Measurements from ENCODE around the gene ITGA4.
"Not testable (repeated sequence)": the region's sequence is repeated elsewhere in the genome, so short reads cannot be mapped to it uniquely, and the experiment has no call there.

The ITGA4 gene

DNA sequence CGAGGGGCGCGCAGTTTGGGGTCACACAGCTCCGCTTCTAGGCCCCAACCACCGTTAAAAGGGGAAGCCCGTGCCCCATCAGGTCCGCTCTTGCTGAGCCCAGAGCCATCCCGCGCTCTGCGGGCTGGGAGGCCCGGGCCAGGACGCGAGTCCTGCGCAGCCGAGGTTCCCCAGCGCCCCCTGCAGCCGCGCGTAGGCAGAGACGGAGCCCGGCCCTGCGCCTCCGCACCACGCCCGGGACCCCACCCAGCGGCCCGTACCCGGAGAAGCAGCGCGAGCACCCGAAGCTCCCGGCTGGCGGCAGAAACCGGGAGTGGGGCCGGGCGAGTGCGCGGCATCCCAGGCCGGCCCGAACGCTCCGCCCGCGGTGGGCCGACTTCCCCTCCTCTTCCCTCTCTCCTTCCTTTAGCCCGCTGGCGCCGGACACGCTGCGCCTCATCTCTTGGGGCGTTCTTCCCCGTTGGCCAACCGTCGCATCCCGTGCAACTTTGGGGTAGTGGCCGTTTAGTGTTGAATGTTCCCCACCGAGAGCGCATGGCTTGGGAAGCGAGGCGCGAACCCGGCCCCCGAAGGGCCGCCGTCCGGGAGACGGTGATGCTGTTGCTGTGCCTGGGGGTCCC lies at the start of gene ITGA4:
ITGA4 (plus strand) TSS at position 266 of the 620 bp plus-strand sequence; CDS start at position 535, 269 bp downstream.
- no peak for FAIRE-seq

GRCh38 chr2:181408861-181409260 lies 48.3 kb upstream of the ITGA4 start:
- DNase-seq (ENCODE audit: extremely low spot score, insufficient read length, low read depth) (no peak), FAIRE-seq (no peak)

More for the DNA sequence above, at the start of gene ITGA4:
- peak; percentile 53 for DNase-seq (ENCODE audit: extremely low spot score, insufficient read length, low read depth)

- DNase-seq (ENCODE audit: extremely low spot score, insufficient read length, low read depth): no peak
- peak; percentile 88 for FAIRE-seq
These were observed 45.9 kb upstream of the ITGA4 start for GRCh38 chr2:181411105-181411849.

GRCh38 chr2:181419129-181419855 lies 37.9 kb upstream of the ITGA4 start:
- FAIRE-seq (peak; percentile 59), DNase-seq (ENCODE audit: extremely low spot score, insufficient read length, low read depth) (no peak)

DNA sequence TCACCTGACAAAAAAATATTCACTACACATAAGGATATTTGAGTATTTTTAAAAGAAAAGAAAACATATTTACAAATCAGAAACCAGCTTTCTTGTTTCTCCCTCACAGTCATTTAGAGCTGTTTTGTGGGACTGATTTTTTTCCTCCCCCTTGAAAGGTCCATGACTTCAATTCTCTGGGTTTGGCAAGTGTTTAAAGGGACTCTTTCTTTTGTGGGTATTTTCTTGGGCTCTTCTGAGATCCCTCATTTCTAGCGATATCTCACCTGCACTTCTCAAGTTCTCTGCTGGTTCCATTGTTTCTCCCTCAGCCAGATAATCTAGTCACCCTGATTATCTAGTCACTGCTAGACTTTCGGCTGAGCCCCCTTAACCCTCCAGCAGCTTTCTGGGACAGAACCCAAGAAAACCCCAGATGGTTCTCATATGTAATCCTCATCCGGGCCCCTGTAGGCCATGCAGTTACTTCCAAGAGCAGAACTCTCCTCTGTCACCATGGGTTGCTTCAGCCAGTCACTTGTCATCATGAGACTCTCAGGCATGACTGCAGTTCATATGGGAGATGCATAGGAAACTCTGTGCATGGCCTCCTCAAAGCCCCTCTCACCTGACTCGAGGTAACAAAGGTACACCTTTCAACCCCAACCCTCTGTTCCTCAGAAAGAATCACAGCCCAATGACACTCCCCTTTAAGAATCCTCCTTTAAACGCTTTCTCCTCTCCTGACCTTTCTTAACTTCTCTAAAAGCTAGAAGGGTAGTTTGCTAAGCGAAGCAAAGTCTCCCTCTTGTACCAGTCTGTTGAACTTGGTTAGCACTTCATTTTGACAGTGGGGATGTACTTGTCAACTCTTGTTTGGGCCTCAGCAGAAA lies 36.7 kb upstream of the ITGA4 start:
- no peak for DNase-seq (ENCODE audit: extremely low spot score, insufficient read length, low read depth)
- FAIRE-seq: peak; percentile 5

DNA sequence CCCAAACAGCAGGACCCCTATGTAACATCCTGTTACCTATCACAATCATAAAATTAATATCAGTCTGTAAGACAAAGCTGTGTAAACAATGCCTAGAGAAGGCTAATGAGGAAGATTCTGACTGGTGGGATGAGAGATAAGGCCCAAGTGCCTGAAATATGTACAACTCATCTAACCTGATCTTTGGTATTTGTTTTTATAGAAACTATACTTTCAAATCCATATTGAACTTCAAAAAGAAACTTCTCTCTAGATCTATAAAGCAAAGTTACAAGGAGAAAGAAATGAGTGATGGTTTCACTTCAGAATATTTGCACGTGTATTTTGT lies 36.1 kb upstream of the ITGA4 start:
- FAIRE-seq: peak; percentile 18

GRCh38 chr2:181421464-181421863 lies 35.7 kb upstream of the ITGA4 start:
- DNase-seq (ENCODE audit: extremely low spot score, insufficient read length, low read depth): no peak
- no peak for FAIRE-seq

More for the DNA sequence above, 36.1 kb upstream of the ITGA4 start:
- no peak for DNase-seq (ENCODE audit: extremely low spot score, insufficient read length, low read depth)

DNA sequence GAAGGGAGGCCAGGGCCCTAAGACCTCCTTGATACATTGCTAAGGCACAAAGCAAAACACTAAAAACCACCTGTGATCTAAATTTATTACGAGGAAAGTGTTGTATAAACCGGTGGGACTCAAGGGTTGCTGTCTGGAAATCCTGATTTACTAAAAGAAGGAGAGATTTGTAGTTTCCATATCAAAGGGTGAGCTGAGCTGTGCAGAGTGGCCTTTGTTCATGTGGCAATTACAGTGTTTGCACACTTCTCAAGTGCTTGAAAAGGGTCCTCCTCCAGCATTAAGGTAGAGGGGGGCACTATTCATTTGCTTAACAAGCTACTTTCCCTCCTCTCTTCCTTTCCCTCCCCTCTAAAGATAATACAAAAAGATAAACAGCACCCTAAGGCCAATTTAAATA lies 30.5 kb upstream of the ITGA4 start:
- no peak for FAIRE-seq

GRCh38 chr2:181430406-181431118 lies 26.6 kb upstream of the ITGA4 start:
- peak; percentile 72 for FAIRE-seq
- DNase-seq (ENCODE audit: extremely low spot score, insufficient read length, low read depth): no peak

More for the DNA sequence above, 30.5 kb upstream of the ITGA4 start:
- no peak for DNase-seq (ENCODE audit: extremely low spot score, insufficient read length, low read depth)

GRCh38 chr2:181431674-181432073 lies 25.5 kb upstream of the ITGA4 start:
- no peak for FAIRE-seq
- no peak for DNase-seq (ENCODE audit: extremely low spot score, insufficient read length, low read depth)

DNA sequence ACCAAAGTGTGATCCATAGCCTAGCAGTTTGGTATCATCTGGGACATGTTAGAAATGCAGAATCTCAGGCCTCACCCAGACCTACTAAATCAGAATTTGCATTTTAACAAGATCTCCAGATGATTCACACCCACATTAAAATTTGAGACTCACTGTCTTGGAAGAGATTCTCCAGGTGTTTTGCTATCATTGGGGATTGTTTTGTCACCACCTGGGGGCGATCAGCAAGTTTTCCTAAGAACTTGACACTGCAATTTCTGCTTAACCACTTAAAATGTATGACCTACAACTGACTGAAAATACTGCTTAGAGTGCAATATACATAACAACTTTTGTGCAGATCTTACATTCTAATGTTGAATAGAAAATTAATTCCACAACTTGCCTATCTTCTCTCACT lies 18.9 kb upstream of the ITGA4 start:
- no peak for DNase-seq (ENCODE audit: extremely low spot score, insufficient read length, low read depth)
- peak; percentile 52 for FAIRE-seq

DNA sequence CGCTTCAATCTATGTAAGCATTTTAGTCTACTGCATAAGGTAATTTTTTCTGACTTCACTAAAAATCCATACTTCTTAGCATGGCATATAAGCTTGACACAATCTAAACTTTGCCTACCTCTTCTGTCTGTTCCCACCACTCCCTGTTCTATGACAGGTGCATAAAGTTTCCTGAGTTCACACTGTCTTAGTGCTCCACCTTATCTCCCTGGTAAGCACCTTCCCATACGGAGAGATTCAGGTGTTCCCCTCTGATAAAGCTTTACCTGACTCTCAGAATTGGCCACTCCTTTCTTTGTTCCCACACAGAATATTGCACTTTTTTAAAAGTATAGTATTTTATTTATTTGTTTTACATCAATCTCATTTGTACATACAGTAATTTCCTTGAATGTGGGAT lies 16.8 kb upstream of the ITGA4 start:
- FAIRE-seq (no peak), DNase-seq (ENCODE audit: extremely low spot score, insufficient read length, low read depth) (no peak)

DNA sequence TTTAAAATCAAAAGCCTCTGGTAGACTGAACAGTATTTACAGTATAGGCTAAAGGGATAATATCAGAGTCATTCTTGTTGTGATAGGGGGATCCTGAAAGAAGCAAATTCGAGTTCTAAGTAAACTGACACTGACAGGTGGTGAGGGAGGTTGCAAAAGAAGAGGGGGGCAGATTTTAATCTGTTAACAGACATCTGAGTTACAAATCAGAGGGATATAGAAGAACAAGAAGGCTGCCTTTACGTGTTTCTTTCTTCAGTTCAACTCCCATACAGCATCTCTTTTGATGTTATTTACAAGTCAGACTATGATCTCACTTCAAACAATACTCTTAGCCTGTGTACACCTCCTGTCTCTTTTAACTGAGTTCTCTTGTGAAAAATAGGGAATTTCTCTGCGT lies 16.3 kb upstream of the ITGA4 start:
- DNase-seq (ENCODE audit: extremely low spot score, insufficient read length, low read depth) (no peak), FAIRE-seq (no peak)

- DNase-seq (ENCODE audit: extremely low spot score, insufficient read length, low read depth) (no peak), FAIRE-seq (no peak)
These were observed 15.5 kb upstream of the ITGA4 start for GRCh38 chr2:181441670-181442069.

DNA sequence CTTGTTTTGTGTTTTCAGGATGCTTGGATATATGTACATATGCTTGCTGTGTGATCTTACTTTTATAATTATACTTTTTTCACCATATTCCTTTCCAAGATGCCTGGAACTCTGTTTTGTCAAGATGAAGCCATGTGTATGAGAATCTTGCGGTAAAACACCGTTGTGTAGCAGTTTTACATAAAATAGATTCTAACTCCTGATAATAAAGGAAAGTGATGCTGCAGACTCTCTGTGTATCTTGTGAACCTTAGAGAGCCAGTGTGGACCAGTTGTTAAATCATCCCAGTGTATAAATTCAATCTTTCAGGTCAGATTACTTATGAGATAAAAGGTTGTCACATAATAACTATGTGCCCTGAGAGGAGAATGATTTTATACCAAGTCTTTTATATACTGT lies 12.5 kb upstream of the ITGA4 start:
- no peak for FAIRE-seq
- DNase-seq (ENCODE audit: extremely low spot score, insufficient read length, low read depth): no peak

DNA sequence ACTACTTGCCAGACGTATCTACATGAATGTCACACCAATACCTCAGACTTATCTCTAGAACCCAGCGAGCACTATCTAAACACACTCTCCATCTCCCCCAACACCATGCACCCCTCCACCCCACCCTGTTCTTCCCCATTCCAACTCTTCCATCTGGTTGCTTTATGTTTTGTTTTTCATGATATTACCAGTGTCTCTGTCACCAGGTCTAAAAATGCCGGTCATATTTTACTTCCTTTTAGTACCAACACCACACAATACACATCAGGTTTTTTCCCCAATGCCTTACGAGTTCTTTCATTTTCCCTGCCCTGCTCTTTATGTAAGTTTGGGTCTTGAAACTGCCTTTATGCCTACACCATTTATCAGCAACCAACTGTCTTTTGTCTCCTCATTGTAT lies 10.2 kb upstream of the ITGA4 start:
- FAIRE-seq (peak; percentile 59), DNase-seq (ENCODE audit: extremely low spot score, insufficient read length, low read depth) (no peak)

- not testable (repeated sequence) for DNase-seq (ENCODE audit: extremely low spot score, insufficient read length, low read depth); FAIRE-seq
These were observed 7.9 kb upstream of the ITGA4 start for GRCh38 chr2:181449278-181449677.

DNA sequence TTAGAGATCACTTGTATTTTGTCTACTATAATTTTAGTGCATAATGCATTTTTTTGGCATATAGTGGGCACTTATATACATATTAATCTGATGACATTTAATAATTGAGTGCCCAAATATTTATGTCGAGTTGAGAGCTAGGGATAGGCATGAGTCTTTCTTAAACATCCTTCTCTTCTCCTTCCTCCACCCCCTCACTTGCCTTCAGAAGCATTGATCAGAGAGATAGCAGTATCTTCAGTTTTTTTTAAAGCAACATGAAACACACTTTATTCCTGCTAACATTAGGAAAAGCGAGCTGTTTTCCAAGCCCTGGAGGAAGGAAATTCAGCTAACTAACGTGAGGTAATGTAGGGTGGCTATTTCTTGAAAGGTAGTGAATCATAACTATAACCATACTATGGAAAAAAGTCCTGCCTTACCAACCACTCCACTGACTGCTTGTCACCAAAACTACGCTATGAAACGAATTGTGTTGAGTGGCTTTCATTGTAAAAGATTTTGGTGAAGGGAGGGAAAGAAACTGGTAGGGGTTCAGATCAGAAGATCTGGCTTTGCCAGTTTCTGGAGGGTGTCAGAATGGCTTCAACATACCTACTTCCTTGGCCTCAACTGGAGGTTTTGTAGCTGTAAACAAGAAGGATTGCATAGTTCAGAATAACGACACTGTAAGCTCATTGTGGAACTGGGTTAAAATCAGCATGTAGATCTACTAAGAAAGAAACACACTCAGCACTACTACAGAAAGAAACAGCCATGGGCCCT lies 2.3 kb upstream of the ITGA4 start:
- DNase-seq (ENCODE audit: extremely low spot score, insufficient read length, low read depth) (no peak), FAIRE-seq (peak; percentile 49)

- DNase-seq (ENCODE audit: extremely low spot score, insufficient read length, low read depth): peak; percentile 49
- FAIRE-seq: peak; percentile 98
These were observed 496 bp upstream of the ITGA4 start for GRCh38 chr2:181456660-181457120.

All from GM18507 (cell line).